ENCODE measurements around the gene FOS.

Gene FOS

GRCh38 chr14:75277815-75278421 lies 710 bp upstream of the FOS start:
- POLR2A ChIA-PET, result interaction anchor here (0.6 to 1.7 kb wide), 13 partner anchors 9 to 94 kb away, joined by 3 to 10 read pairs (median 7); no protein-coding TSS in a partner anchor
- TF ChIP-seq CTCF (IDR thresholded peaks at IDR 0.05; ENCODE audit: insufficient read depth, low read length, missing control alignments), result no peak
- CTCF ChIA-PET, result interaction anchor here (0.9 to 3.4 kb wide), 3 partner anchors 11 to 148 kb away, joined by 4 to 12 read pairs (median 4); no protein-coding TSS in a partner anchor
- DNase-seq (ENCODE audit: low read depth, low spot score), result no peak
- H3K4me3 ChIP-seq (ENCODE audit: low read depth, low read length), result peak overlapping the region; percentile 68

GRCh38 chr14:75279153-75279762 lies 630 bp downstream of the FOS start:
- ChIA-PET CTCF (no interaction called here), POLR2A (interaction anchor here (0.7 to 1.5 kb wide), 12 partner anchors 9 to 151 kb away, joined by 3 to 8 read pairs (median 4); no protein-coding TSS in a partner anchor)
- TF ChIP-seq CTCF (IDR thresholded peaks at IDR 0.05; ENCODE audit: insufficient read depth, low read length, missing control alignments), result no peak
- H3K4me3 ChIP-seq (ENCODE audit: low read depth, low read length), result peak overlapping the region; percentile 95
- no peak for DNase-seq (ENCODE audit: low read depth, low spot score)

GRCh38 chr14:75279763-75280290 lies 1.2 kb downstream of the FOS start:
- POLR2A ChIA-PET, result interaction anchor here (1.2 to 1.5 kb wide), 6 partner anchors 10 to 97 kb away, joined by 3 to 8 read pairs (median 7); no protein-coding TSS in a partner anchor
- no peak for TF ChIP-seq CTCF (IDR thresholded peaks at IDR 0.05; ENCODE audit: insufficient read depth, low read length, missing control alignments)
- DNase-seq (ENCODE audit: low read depth, low spot score), result no peak
- peak overlapping the region; percentile 95 for H3K4me3 ChIP-seq (ENCODE audit: low read depth, low read length)
- CTCF ChIA-PET, result no interaction called here

GRCh38 chr14:75280291-75280830 lies 1.7 kb downstream of the FOS start:
- CTCF ChIA-PET, result interaction anchor here (0.6 kb wide), 1 partner anchor 15 kb away, joined by 3 read pairs; no protein-coding TSS in a partner anchor
- TF ChIP-seq CTCF (IDR thresholded peaks at IDR 0.05; ENCODE audit: insufficient read depth, low read length, missing control alignments), result no peak
- H3K4me3 ChIP-seq (ENCODE audit: low read depth, low read length), result peak overlapping the region; percentile 95
- POLR2A ChIA-PET, result interaction anchor here (1.2 kb wide), 1 partner anchor 10 kb away, joined by 4 read pairs; no protein-coding TSS in a partner anchor
- DNase-seq (ENCODE audit: low read depth, low spot score), result no peak

GRCh38 chr14:75280831-75281653 lies 2.4 kb downstream of the FOS start:
- POLR2A ChIA-PET, result interaction anchor here (0.6 to 1.2 kb wide), 3 partner anchors 9 to 22 kb away, joined by 3 to 4 read pairs (median 3); no protein-coding TSS in a partner anchor
- no peak for TF ChIP-seq CTCF (IDR thresholded peaks at IDR 0.05; ENCODE audit: insufficient read depth, low read length, missing control alignments)
- H3K4me3 ChIP-seq (ENCODE audit: low read depth, low read length), result no peak overlapping the region
- CTCF ChIA-PET, result interaction anchor here (0.6 to 2.9 kb wide), 8 partner anchors 9 to 138 kb away, joined by 3 to 13 read pairs (median 5); no protein-coding TSS in a partner anchor
- no peak for DNase-seq (ENCODE audit: low read depth, low spot score)

Measured in AG04449 (cell line).